Measurements from ENCODE around the gene NAXD.

- TF ChIP-seq PAX8 (IDR thresholded peaks at IDR 0.05): no peak
- TF ChIP-seq FOXM1 (IDR thresholded peaks at IDR 0.05; ENCODE audit: low read depth, low read length): no peak
These were observed 46.7 kb upstream of the NAXD start for GRCh38 chr13:110568612-110569011.
